Fibroblast of mammary gland (primary cell): ENCODE measurements around the gene EFCAB3.
"Not testable (repeated sequence)": the region's sequence is repeated elsewhere in the genome, so short reads cannot be mapped to it uniquely, and the experiment has no call there.

Experiments
- DNase-seq: peaks from one replicate; pipeline ENCODE4 v3.0.0-alpha.2; 2010; ENCODE audit warnings: low read depth
- H3K4me3 ChIP-seq: 2 replicates; pipeline ENCODE4 v1.5.1; 2011; ENCODE audit warnings: low read depth, mild to moderate bottlenecking, low read length, moderate library complexity; ENCODE audit not compliant: control insufficient read depth
- TF ChIP-seq, protein P1 (sequence below): conservative IDR thresholded peaks from 2 replicates; pipeline ENCODE4 v1.5.1; 2011; ENCODE audit warnings: low read depth, low read length, inconsistent platforms; ENCODE audit not compliant: control insufficient read depth, insufficient read depth

The EFCAB3 gene

GRCh38 chr17:62392908-62393307 lies 12.6 kb downstream of the EFCAB3 start:
- no peak for DNase-seq
- no peak overlapping the region for H3K4me3 ChIP-seq
- TF ChIP-seq, protein P1, sequence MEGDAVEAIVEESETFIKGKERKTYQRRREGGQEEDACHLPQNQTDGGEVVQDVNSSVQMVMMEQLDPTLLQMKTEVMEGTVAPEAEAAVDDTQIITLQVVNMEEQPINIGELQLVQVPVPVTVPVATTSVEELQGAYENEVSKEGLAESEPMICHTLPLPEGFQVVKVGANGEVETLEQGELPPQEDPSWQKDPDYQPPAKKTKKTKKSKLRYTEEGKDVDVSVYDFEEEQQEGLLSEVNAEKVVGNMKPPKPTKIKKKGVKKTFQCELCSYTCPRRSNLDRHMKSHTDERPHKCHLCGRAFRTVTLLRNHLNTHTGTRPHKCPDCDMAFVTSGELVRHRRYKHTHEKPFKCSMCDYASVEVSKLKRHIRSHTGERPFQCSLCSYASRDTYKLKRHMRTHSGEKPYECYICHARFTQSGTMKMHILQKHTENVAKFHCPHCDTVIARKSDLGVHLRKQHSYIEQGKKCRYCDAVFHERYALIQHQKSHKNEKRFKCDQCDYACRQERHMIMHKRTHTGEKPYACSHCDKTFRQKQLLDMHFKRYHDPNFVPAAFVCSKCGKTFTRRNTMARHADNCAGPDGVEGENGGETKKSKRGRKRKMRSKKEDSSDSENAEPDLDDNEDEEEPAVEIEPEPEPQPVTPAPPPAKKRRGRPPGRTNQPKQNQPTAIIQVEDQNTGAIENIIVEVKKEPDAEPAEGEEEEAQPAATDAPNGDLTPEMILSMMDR, result no peak

DNA sequence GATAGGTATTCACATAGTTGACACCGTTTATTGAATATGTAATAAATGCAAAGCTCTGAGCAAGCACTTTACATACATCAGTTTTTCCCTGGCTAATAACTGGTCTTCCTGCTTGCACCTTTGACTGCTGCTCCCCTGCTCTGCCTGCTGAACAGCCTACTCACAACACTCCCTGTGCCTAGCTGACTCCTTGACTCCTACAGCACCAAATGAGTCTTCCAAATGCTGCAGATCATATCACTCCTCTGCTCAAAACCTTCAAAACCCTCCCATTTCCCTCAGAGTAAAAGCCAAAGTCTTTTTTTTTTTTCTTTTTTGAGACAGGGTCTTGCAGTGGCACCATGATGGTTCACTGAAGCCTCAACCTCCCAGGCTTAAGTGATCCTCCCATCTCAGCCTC lies 18.5 kb downstream of the EFCAB3 start:
- no peak for DNase-seq
- H3K4me3 ChIP-seq, result no peak overlapping the region
- TF ChIP-seq, protein P1, result no peak

GRCh38 chr17:62405451-62405850 lies 25.1 kb downstream of the EFCAB3 start:
- DNase-seq, result no peak
- TF ChIP-seq, protein P1, result no peak
- H3K4me3 ChIP-seq, result no peak overlapping the region

GRCh38 chr17:62413090-62413489 lies 32.7 kb downstream of the EFCAB3 start:
- DNase-seq, result not testable (repeated sequence)

GRCh38 chr17:62423647-62424461 lies 43.5 kb downstream of the EFCAB3 start, which contains the start of gene METTL2A:
TSS of gene METTL2A (plus strand) at chr17:62423897. CDS start at chr17:62423903, 6 bp downstream.
- H3K4me3 ChIP-seq, result peak within 1 kb of the TSS; percentile 78
- peak; percentile 75 for DNase-seq

More at GRCh38 chr17:62413090-62413489, 32.7 kb downstream of the EFCAB3 start:
- H3K4me3 ChIP-seq, result not testable (repeated sequence)

GRCh38 chr17:62426214-62426613 lies 45.9 kb downstream of the EFCAB3 start:
- not testable (repeated sequence) for DNase-seq, H3K4me3 ChIP-seq

DNA sequence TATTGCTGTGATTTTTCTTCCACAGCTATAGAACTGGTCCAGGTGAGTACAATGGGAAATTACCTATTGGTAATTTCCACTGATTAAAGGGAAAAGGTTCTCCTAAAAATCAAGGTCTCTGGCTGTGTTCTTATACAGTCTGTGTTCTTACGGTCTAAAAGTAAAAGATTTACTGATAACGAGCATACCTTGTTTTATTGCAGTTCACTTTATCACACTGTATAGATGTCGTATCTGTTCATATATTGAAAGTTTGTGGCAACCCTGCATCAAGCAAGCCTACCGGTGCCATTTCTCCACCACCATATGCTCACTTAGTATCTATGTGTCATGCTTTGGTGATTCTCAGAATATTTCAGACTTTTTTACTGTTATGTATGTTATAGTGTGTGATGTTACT lies 54.9 kb downstream of the EFCAB3 start:
- not testable (repeated sequence) for H3K4me3 ChIP-seq

DNA sequence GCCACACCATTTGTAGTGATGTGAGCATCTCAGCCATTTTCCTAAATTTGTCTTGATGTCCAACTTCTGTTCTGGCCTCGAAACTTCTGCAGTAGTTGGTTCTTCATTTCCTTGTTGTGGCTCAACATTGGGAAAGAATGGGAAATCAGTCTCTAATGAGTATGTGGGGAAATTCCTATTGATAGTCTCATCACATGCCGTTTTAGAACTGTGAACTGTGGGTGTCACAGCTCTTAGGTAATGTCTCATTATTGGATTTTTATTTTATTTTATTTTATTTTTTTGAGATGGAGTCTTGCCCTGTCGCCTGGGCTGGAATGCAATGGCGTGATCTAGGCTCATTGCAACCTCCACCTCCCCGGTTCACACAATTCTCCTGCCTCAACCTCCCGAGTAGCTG lies 60.8 kb downstream of the EFCAB3 start:
- DNase-seq, H3K4me3 ChIP-seq: not testable (repeated sequence)

More for the DNA sequence above, 54.9 kb downstream of the EFCAB3 start:
- not testable (repeated sequence) for DNase-seq

- TF ChIP-seq, protein P1, result no peak
- no peak for DNase-seq
- H3K4me3 ChIP-seq, result no peak overlapping the region
These were observed 63.7 kb downstream of the EFCAB3 start for GRCh38 chr17:62444063-62444462.

DNA sequence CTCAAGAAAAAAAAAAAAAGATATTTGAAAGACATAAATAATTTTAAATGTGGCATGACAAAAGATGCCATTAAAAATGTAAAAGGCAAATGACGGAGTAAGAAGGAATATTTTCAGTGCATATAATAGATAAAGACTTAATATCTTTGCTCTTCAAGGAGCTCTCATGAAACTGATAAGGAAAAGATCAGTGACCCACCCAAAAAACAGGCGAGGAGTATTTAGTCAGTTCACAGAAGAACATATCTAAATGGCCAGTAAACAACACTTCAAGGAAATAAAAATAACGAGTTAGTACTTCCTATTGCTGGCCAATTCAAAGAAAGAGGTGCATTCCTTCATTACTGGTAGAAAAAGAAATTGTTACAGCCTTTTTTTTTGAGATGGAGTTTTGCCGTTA lies 65.4 kb downstream of the EFCAB3 start:
- DNase-seq, H3K4me3 ChIP-seq: not testable (repeated sequence)

- not testable (repeated sequence) for DNase-seq, H3K4me3 ChIP-seq
These were observed 71.8 kb downstream of the EFCAB3 start for GRCh38 chr17:62452195-62452594.

DNA sequence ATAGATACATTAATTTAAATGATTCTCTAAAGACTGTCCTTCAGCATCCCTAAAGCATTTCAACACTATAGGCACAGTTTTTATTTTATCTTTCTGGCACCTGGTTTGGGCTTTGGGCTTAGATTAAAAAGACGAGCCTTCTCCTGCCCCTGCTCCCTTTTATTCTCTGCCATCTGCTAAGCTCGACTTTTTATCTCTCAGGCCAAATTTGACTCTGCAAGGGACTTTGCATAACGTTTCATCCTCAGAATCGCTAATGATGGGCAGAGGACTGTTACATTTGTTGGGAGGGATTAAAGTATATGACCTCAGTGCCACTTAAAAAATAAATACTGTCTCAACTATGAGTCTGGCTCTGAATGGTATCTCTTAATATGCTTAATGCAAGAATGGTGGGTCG lies 72.7 kb downstream of the EFCAB3 start:
- not testable (repeated sequence) for H3K4me3 ChIP-seq, DNase-seq

GRCh38 chr17:62453656-62454055 lies 73.3 kb downstream of the EFCAB3 start:
- not testable (repeated sequence) for DNase-seq, H3K4me3 ChIP-seq

- not testable (repeated sequence) for H3K4me3 ChIP-seq, DNase-seq
These were observed 73.8 kb downstream of the EFCAB3 start for GRCh38 chr17:62454111-62454510.
